ENCODE data around the gene PCDHGA1.

GRCh38 chr5:141511771-141512325 is 181.5 kb downstream of the PCDHGA1 start:
- no peak for TF ChIP-seq CTCF (IDR thresholded peaks at IDR 0.05)
- no peak for TF ChIP-seq POLR2A (IDR thresholded peaks at IDR 0.05)

All from body of pancreas (tissue), 4 donors.